Measurements from ENCODE around the gene TLE6.
"Not testable (repeated sequence)": the region's sequence is repeated elsewhere in the genome, so short reads cannot be mapped to it uniquely, and the experiment has no call there.

The TLE6 gene

GRCh38 chr19:3031607-3031867 is 54.2 kb downstream of the TLE6 start:
- DNase-seq, result no peak

- no peak for DNase-seq
These were observed 56.4 kb downstream of the TLE6 start for GRCh38 chr19:3033595-3034405.

- no peak for DNase-seq
These were observed 57.0 kb downstream of the TLE6 start for GRCh38 chr19:3034406-3034655.

GRCh38 chr19:3034656-3035541 is 57.5 kb downstream of the TLE6 start:
- DNase-seq, result peak; percentile 45 to 50

GRCh38 chr19:3035542-3036118 is 58.3 kb downstream of the TLE6 start:
- peak; percentile 92 for DNase-seq

GRCh38 chr19:3036119-3036976 is 59.0 kb downstream of the TLE6 start:
- peak; percentile 71 to 77 for DNase-seq

GRCh38 chr19:3036977-3037544 is 59.7 kb downstream of the TLE6 start:
- not testable (repeated sequence) for DNase-seq

GRCh38 chr19:3038214-3038613 is 60.9 kb downstream of the TLE6 start:
- DNase-seq, result no peak

- no peak for DNase-seq
These were observed 61.8 kb downstream of the TLE6 start for GRCh38 chr19:3039125-3039524.

- DNase-seq, result no peak
These were observed 62.3 kb downstream of the TLE6 start for GRCh38 chr19:3039641-3040077.

- DNase-seq, result no peak
These were observed 64.0 kb downstream of the TLE6 start for GRCh38 chr19:3041327-3041726.

GRCh38 chr19:3041761-3042620 is 64.6 kb downstream of the TLE6 start:
- DNase-seq, result no peak

- no peak for DNase-seq
These were observed 65.4 kb downstream of the TLE6 start for GRCh38 chr19:3042621-3043267.

All from AML-193 (cell line).